ENCODE results near the gene TBX6.

TBX6 gene

GRCh38 chr16:30113711-30114333, 22.1 kb upstream of the TBX6 start:
- no peak for DNase-seq

- no peak for DNase-seq
These were observed 21.4 kb upstream of the TBX6 start, which contains the start of gene GDPD3 for GRCh38 chr16:30113031-30113710. Gene GDPD3, minus strand, starts transcription at chr16:30113537. Its CDS starts 59 bp downstream, at chr16:30113478.

- no peak for DNase-seq
These were observed 20.7 kb upstream of the TBX6 start for GRCh38 chr16:30112197-30113030.

GRCh38 chr16:30110661-30111060, 18.9 kb upstream of the TBX6 start:
- DNase-seq: no peak

GRCh38 chr16:30108059-30108850, 16.5 kb upstream of the TBX6 start:
- DNase-seq: no peak

GRCh38 chr16:30104492-30104891, 12.8 kb upstream of the TBX6 start:
- no peak for DNase-seq

- no peak for DNase-seq
These were observed 12.4 kb upstream of the TBX6 start for GRCh38 chr16:30104090-30104489.

GRCh38 chr16:30096862-30097563, 5.3 kb upstream of the TBX6 start:
- no peak for DNase-seq

- peak; percentile 63 for DNase-seq
These were observed 4.6 kb upstream of the TBX6 start, which contains the start of gene YPEL3 for GRCh38 chr16:30096105-30096861. Gene YPEL3, minus strand, starts transcription at chr16:30096213. Its CDS starts 731 bp downstream, at chr16:30095482.

- DNase-seq: no peak
These were observed 3.7 kb upstream of the TBX6 start for GRCh38 chr16:30095166-30096078.

- DNase-seq: no peak
These were observed 2.9 kb upstream of the TBX6 start for GRCh38 chr16:30094541-30095165.

GRCh38 chr16:30092373-30093010, 768 bp upstream of the TBX6 start:
- peak; percentile 85 for DNase-seq

- DNase-seq: no peak
These were observed 953 bp downstream of the TBX6 start for GRCh38 chr16:30090610-30091331.

GRCh38 chr16:30088832-30089624, 2.7 kb downstream of the TBX6 start:
- no peak for DNase-seq

- no peak for DNase-seq
These were observed 3.4 kb downstream of the TBX6 start for GRCh38 chr16:30088237-30088831.

GRCh38 chr16:30087181-30087898, 4.4 kb downstream of the TBX6 start:
- no peak for DNase-seq

All from NCI-H2227 treated with DMSO at 0.1 percent for 48 hours (cell line).